HG03432 (cell line): Measurements from ENCODE around the gene SESN3.
"Not testable (repeated sequence)": the region's sequence is repeated elsewhere in the genome, so short reads cannot be mapped to it uniquely, and the experiment has no call there.

Experiments used
- ATAC-seq: cut with Tn5 transposase; IDR thresholded peaks from one replicate; pipeline ENCODE4 v1.9.1; 2021; ENCODE audit warnings: mild to moderate bottlenecking, moderate library complexity; ENCODE audit not compliant: unreplicated experiment

The SESN3 gene

DNA sequence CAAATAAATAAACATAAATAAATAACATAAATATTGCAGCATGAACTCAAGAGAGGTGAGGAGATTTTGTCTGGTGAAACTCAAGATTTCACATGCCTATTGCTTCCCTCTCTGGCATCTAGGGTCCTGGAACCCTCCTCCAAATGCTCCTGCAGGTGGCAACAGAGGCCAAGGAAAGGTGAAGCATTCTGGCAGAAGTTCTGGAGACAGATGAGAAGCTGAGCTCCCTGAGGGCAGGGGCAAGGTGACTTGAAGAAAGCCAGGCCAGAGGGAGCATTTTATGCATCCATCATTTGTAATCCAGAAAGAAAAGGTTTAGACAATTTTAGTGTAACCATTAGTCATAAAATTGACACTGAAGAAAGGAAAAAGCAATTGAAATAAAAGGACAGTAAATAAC, 76.5 kb downstream of the SESN3 start:
- ATAC-seq: no peak

DNA sequence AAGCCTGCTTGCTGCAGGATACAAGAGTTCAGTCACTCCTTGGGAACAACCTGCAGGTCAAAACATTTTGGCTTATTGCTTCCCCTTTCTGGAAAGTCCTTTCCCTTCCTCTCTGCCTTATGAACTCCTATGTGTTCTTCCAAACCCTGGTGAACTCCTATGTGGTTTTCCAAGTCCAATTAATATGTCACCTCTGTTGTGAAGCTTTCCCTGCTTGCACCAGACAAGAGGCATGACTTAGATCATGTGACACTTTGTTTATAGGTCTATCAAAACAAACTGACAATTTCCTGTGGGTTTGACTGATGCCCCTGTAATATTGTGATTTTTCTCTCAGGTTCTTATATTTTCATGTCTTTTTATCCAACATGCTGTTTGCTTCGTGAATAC, 77.2 kb downstream of the SESN3 start:
- no peak for ATAC-seq

DNA sequence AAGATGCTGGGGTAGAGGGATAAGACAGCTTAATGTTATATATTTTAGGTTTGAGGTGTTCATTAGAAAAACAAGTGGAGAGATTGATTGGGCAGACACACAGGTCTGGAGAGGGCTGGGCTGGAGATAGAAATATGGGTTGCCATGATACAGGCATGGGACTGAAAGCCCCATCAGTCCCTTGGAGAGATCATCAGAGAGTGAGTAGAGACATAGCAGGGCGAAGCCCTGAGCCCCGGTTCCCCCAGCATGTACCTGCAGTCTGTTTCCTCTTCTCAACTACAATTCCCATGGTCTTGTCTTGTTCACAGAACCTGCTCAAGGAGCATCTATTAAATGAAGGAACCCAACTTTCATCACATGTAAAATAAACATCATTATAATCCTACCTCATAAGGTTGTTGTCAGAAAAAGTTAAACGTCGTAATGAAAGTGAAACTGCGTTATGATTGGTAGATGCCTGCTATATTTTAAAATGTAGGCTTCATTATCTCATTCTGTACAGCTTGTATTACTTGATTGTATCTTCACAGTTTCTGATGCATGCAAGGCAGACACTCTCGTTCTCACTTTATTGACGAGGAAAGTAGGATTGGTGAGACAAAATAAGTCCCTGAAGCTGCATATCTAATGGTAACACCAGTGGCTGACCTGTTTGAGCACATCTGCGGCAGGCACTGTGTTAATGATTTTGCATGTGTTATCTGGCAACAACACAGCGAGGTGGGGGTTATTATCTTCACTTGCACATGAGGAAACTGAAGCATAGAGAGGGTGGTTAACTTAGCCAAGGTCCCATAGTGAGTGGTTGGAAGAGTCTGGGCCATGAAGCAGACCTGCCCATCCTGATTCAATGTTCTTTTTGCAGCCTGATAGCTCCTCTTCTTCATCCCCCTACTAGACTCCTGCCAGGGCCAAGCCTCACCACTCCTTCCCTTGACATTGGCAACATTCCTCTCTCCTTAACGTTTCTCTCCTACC, 77.8 kb downstream of the SESN3 start:
- ATAC-seq: peak; percentile 13

DNA sequence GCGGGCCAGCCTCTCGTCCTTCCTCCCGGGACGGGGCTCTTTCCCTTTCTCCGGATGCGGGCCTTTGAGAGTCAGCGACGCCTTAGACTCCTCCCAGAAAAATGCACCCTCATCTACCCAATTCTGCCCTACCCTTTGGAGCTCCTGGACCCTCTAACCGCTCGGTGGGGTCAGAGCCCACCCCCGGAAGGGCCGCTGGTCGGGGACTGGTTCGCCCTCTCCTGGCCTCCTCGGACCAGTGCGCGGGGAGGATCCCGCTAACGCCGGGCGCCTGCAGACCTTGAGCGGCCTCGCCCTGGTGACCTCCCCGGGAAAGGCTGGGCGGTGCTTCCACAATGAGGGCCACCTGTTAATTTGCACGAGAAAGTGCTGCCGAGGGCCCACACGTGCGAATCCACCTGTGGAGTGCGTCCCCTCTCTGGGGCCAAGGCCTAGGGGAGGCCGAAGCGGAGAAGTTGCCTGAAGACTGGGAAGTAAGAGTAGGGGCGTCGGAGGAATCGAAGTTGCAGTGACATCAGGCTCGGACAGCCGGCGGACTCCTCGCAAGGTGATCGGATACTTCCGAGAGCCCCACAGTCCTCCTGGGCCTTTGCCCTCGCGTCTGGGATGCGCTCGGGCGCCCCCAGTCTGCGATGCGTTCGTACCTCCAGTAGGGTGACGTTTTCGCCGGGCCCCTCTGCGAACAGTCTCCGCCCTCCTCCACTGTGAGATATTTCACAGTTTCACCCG, 79.9 kb downstream of the SESN3 start:
- ATAC-seq: peak; percentile 90

DNA sequence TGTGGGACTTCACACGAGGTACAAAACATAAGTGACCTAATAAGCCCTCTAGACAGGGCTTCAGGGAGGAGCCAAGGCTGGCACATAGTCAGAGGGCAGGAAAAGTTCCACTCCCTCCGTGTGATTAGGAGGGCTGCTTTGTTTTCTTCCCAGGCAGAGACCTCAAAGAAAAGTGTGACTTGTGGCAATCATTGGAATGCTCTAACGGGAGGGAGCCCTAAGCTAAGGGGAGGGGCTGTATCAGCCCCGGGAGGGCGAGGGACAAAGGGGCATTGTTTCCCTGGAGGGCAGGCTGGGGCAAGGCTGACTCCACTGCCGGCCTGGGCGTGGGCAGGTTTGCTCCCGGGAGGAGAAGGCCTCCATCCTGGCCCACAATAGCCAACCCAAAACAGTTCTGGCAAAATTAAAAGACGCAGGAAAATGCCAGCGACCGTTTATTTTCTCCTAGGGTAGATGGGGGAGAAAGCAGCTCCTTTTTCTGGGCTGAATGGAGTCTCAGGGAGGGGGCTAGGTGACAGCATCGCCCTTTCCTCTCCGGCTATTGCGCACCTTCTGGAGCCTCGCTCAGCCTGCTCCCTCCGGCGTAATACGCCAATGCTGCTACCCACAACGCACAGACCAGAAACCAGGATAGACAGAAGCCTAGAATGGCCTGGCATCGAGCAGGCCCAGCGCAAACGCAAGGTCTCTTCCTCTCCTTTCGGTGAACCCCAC, 81.2 kb downstream of the SESN3 start:
- ATAC-seq: no peak

DNA sequence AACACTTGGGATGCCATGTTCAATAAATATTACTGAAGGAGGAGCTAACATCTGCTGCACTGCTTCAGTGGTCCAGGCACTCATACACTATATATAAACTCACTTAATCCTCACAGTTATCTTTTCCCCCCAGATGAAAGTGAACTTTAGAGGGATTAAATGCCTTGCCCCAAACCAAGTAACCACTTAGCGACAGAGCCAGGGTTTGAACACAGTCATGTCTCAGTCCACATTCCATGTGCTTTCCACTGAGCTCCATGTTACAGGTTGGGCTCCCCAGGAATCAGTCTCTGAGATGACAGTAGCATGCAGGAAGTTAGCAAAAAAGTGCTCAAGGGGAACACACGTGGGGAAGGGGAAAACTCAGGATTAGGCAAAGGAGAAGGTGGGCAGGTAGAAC, 82.1 kb downstream of the SESN3 start:
- ATAC-seq: no peak

DNA sequence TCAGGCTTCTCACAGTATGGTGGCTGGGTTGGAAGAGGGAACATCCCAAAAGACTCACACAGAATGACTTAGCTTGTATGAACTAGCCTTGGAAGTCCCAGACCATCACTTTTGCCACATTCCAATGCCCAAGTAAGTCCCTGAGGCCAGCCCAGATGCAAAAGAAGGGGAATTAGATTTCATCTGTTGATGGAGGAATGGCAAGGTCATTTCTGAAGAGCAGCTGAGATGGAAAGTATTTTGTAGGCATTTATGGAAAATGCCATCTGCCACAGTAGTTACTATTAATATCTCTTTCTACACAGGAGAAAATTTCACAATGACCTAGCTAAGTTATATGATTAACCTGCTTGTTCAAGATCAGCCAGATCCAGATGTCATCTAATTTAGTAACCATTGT, 82.6 kb downstream of the SESN3 start:
- ATAC-seq: no peak

DNA sequence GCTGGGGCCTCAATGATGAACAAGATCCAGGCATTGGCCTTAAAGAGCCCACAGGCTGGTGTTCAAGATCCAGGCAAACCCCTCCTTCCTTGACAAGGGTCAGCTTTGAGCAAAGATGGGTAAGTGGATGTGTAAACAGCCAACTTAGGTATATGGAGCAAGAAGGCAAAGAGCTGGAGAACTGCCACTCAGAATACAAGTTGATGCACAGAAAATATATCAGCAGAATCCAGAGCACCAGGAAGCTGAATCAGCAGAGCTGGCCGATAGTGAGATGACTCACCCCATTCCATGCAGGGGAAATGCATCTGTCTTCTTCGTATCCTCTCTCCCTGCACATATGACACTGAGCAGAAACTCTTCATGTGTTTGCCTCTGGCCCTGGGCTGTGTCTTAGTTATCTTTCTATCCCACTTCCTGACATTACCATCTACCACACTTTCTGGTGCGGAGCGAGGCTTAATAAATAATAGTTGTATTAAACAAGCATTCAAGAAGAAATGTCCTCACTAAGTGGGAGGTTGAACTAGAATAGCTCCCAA, 83.6 kb downstream of the SESN3 start:
- no peak for ATAC-seq

DNA sequence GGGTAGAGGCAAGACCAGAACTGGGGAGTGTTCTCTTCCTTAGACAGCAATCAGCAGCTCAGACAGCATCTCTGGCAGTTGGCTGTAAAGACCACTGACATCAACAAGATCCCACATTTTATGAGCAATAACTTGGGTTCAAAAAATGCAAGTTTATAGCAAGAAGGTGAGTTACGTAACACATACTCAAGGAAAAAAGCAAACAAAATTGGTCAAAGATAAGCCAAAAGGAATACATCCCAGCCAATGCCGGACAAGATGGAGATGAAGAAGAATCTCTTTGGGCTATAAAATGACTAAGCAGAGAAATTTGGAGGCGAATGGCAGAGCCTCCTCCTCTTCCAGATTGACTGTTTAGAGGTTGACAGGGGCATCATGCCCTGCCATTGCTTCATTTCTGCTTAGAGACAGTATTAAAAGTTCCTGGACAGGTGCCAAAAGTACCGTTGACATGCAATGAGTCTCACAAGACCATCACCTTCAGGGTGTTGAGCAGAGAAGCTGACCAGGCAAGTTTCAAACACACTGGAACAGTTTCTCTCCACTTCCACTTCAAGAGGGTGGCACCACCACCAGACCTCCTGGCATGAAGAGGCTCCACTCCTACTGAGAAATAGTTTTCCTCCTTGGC, 85.5 kb downstream of the SESN3 start:
- ATAC-seq: no peak

DNA sequence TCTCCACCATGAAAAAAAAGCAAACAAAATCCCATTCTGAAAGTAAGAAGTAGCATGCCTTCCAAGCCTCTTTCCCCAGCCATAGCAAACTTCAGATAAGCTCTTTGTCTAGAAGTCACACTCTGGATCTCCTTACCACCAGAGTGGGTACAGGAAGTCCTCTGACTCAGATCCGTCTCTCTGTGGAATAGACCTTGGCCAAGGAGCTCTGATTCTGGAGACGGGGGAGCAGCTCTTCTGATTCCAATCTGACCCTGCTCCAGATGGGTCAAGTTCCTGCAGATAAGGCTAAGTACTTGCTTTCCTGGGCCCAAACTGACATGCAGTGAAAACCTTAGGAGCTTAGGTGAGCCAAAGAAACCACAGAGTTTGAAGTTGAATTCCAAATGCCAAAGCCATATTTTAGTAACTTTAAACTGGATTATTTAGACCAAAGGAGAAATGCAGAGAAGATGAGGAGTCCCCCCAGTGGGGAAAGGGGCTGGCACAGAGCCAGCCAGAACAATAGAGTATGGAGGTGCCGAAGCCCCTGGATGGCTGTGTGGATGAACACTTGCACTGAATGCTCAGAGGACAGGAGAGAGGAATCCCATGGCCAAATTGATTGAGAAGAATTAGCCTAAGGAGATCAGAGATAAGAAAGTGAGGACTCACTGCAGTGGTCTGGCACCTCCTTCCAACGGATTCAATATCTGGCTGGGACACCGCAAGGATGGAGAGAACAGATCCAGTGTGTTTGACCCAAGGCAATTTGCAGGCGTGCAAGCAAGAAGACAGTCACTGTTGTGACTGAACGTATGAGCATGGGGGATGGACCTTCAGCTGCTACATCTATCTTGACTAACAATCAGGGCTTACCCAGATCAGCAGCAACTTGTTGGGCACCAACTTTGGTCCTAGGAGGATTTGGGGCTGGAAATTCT, 86.4 kb downstream of the SESN3 start:
- no peak for ATAC-seq

DNA sequence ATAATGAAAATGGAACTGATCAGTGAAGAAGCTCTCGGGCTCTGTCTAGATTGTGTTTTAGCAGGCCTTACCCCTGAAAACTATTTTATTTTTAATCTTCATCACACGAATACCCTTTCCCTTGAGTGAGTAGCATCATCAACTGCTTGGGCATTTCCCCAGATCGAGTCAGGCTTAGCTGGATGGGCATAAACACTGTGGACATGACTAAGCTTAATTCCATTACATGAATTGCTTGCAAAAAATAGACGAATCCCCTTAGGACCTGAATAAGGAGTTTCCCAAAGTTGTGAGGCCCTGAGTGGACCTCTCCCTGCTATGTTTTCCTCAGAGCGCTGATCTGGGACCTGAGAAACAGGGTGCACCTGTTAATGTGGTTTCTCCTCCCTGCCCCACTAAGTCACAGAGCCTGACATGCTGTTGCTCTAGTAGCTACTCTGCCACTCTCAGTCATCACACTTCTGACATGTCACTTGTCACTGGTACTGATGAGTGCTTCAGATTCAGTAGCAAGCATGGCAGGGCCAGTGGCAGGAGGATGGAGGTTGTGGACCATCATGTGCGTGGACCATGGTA, 87.8 kb downstream of the SESN3 start:
- no peak for ATAC-seq

DNA sequence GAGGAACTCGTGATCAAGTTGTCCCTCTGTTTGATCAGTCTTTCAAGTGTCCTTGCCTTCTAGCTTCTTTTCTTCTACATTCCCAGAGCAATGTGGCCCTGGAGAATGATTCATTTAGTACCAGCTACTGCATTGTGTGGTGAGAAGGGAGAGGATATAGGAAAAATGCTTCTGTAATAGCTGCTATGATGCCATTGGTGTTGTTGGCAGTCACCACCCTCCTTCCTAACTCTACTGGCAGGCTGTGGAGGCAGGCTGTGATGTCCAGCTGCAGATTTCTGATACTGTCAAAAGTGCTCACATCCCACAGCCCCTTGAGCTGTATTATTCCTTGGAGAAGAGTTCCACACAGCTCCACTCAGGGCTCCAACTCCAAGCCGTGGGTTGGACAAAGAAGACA, 88.6 kb downstream of the SESN3 start:
- no peak for ATAC-seq

DNA sequence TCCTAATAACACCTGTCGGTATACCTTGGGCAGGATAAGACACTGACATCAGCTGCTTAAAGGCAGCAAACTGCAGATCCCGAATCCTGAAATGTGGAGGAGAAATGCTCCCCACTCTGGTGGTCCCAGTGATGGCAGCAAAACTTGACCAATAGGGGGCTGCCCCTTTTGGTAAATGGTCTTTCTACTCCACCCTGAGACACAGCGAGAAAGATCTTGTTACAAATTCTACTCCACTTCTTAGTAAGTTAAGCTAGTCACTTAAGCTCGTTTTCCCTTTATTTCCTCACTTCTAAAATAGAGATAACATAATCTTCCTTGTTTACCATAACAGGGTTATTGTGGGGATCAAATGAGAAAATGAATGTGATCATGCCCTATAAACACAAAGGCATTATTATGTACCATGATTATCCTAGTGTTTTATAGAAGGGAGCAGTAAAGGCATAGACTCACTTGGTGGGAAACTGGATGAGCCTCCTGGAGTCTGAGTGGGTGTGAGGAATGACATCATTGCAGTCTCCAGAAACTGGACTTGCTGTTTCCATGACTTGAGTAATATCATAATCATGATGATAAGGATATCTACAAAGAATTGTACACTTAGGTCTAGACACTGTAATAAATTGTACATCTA, 90.5 kb downstream of the SESN3 start:
- ATAC-seq: no peak

DNA sequence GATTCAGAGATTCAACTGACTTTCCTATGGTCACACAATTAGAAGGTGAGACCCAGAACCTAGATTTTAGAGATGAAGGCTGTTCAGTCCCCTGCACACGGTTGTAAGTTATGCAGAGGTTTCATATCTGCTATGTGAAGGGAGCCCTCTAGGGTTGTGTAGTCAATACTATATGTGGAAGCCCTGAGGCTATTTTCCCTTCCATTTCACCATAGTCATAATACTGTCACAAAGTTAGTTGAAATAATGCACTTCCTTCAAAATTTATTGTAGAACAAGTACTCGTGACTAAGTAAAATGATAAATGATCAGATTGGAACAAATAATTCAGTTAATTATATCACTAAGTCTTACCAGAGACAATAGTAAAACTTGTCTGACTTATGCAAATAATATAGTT, 92.6 kb downstream of the SESN3 start:
- peak; percentile 94 for ATAC-seq

DNA sequence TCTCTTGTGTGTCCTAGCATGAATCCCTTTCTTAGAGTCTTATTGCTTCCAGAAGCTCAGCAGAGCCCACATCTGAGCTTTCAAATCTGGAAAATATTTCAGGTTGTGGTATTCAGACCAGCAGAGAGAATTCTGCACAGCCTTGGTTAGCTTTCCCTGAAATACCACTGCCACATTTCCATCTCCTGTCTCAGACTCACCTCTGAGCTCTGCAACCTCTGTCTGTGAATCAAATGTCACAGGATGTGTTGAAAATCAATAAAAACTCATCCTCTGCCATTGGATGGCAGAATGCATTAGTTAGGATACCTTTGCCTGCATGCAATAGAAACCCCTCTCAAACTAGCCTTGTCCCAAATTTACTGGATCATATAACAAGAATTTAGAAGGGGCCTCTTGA, 93.7 kb downstream of the SESN3 start:
- ATAC-seq: no peak

DNA sequence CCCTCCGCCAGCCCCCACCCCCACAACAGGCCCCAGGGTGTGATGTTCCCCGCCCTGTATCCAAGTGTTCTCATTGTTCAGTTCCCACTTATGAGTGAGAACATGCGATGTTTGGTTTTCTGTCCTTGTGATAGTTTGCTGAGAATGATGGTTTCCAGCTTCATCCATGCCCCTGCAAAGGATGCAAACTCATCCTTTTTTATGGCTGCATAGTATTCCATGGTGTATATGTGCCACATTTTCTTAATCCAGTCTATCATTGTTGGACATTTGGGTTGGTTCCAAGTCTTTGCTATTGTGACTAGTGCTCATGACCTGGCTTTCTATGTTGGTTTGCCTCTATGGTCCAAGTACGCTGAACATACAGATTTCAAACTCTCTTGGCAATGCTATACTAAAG, 94.3 kb downstream of the SESN3 start:
- not testable (repeated sequence) for ATAC-seq

DNA sequence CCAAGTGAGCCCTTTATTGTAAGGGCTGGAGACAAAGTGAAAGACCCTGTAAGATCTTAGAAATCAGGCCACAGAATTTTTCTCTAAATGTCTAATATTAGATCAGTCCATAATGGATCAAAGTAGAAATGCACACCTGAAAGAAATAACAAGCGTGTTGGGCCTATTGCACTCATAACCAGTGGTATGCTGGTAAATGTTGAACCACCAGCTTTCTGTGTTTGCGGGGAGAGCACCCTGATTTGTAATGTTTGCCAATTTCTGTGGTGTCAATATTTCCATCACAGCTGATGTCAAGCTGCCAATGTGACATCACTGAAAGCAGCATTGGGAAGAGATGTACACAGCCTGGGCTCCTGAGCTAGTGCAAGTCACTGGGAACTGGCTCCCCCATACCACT, 95.1 kb downstream of the SESN3 start:
- ATAC-seq: no peak

DNA sequence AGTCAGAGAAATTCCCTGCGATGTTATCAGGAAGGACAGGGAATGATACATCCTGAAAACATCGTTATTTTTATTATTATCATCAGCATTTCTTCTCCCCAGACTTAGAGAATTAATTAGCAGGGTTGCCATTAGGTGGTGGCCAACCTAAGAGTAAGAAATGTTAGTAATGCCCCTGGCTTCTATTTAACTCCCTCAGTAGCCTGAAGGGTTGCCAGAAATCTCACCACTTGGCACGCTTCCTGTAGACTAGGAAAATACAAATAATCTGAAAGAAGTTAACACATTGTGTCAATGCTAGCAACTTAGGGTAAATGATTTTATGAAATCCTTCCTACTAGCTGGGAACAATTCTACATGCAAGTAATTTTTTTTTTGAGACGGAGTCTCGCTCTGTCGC, 95.8 kb downstream of the SESN3 start:
- ATAC-seq: no peak

DNA sequence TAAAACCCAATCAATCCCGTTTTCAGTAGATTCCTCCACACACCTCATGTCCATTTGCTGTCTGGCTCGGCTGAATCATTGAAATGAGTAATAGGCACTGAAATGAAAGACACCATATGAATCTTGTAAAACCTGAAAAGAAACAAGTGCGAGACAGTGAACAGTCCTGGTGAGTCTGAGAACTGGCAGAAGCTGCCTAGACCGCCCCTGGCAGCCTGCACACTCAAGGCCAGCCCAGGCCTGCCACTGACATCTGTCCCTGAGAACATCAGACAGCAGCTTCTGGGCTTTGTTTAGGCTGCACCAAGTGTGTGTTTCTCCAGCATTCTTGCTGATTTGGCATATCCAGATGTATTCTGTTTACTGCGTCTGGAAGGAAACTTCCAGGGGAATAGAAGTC, 96.5 kb downstream of the SESN3 start:
- ATAC-seq: no peak
